Hypothalamus (tissue), 51 donors: ENCODE results near the gene PLCB1.

Source experiments
- DNase-seq, 51 donors: peaks; one replicate each; lab custom pipeline; 2025; lab: John Stamatoyannopoulos, UW

The PLCB1 gene

GRCh38 chr20:8205996-8206395 lies 73.9 kb downstream of the PLCB1 start:
- DNase-seq = no peak

GRCh38 chr20:8208226-8208625 lies 76.2 kb downstream of the PLCB1 start:
- no peak for DNase-seq

- DNase-seq = no peak
Measured at GRCh38 chr20:8209061-8209460, 77.0 kb downstream of the PLCB1 start.

GRCh38 chr20:8210749-8211148 lies 78.7 kb downstream of the PLCB1 start:
- DNase-seq = no peak

- DNase-seq = no peak
Measured at GRCh38 chr20:8212286-8212685, 80.2 kb downstream of the PLCB1 start.

GRCh38 chr20:8213270-8213669 lies 81.2 kb downstream of the PLCB1 start:
- DNase-seq = no peak

GRCh38 chr20:8213831-8214587 lies 81.9 kb downstream of the PLCB1 start:
- no peak for DNase-seq

GRCh38 chr20:8215361-8215781 lies 83.3 kb downstream of the PLCB1 start:
- no peak for DNase-seq

GRCh38 chr20:8216375-8217200 lies 84.5 kb downstream of the PLCB1 start:
- no peak for DNase-seq

GRCh38 chr20:8218861-8219260 lies 86.8 kb downstream of the PLCB1 start:
- DNase-seq = no peak

GRCh38 chr20:8219403-8219802 lies 87.3 kb downstream of the PLCB1 start:
- no peak for DNase-seq

GRCh38 chr20:8220716-8221115 lies 88.7 kb downstream of the PLCB1 start:
- DNase-seq = no peak

GRCh38 chr20:8221887-8222419 lies 89.9 kb downstream of the PLCB1 start:
- no peak for DNase-seq

GRCh38 chr20:8223091-8223870 lies 91.2 kb downstream of the PLCB1 start:
- DNase-seq = no peak

- DNase-seq = no peak
Measured at GRCh38 chr20:8225658-8226057, 93.6 kb downstream of the PLCB1 start.

GRCh38 chr20:8226106-8226505 lies 94.0 kb downstream of the PLCB1 start:
- DNase-seq = no peak

- DNase-seq = no peak
Measured at GRCh38 chr20:8227293-8227692, 95.2 kb downstream of the PLCB1 start.

- no peak for DNase-seq
Measured at GRCh38 chr20:8228315-8228714, 96.2 kb downstream of the PLCB1 start.

- no peak for DNase-seq
Measured at GRCh38 chr20:8229090-8229489, 97.0 kb downstream of the PLCB1 start.

- no peak for DNase-seq
Measured at GRCh38 chr20:8231038-8231437, 99.0 kb downstream of the PLCB1 start.

- no peak for DNase-seq
Measured at GRCh38 chr20:8232332-8232731, 100.3 kb downstream of the PLCB1 start.
